NCI-H2171 treated with DMSO at 0.1 percent for 48 hours (cell line): ENCODE results near the gene RASGRF1.
"Not testable (repeated sequence)": the region's sequence is repeated elsewhere in the genome, so short reads cannot be mapped to it uniquely, and the experiment has no call there.

Experiments
- DNase-seq: peaks from one replicate; lab custom pipeline; 2025; lab: John Stamatoyannopoulos, UW

RASGRF1 gene

GRCh38 chr15:79036323-79036722, 54.3 kb downstream of the RASGRF1 start:
- no peak for DNase-seq

DNA sequence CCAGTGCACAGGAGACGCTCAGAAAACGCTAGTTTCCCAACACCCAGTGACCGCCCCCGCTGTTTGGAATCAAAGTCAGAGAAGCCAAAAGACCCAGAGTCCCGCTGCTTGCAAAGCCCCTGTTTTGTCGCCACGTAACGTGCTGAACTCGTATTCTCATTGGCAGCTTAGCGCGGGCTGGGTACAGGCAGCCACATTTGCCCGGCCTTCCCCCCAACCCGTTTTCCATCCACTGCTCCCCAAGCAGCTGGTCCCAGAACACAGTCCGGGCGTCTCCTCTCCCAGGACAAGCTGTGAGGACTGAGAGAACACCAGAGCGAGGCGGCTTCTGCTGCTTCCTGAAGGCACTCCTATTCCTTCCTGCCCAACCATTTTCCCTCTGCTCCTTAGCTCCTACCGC, 54.8 kb downstream of the RASGRF1 start:
- no peak for DNase-seq

GRCh38 chr15:79035111-79035601, 55.4 kb downstream of the RASGRF1 start:
- no peak for DNase-seq

DNA sequence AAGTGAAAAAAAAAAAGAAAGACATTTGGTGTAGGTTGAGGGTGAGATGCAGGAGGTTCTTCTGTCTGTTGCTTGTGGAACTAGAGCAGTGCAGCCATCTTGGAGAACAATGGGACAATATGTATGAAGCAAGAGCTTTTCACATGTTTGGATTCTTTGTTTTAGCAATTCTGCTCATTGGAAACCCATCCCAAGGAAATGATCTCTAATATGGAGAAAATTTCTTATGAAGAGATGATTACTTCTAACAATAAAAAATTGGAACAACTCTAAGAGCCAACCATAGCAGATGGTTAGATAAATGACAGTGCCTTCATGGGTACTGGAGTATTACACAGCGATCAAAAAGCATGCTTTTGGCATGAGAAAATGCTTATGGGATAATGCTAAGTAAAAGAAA, 56.3 kb downstream of the RASGRF1 start:
- no peak for DNase-seq

DNA sequence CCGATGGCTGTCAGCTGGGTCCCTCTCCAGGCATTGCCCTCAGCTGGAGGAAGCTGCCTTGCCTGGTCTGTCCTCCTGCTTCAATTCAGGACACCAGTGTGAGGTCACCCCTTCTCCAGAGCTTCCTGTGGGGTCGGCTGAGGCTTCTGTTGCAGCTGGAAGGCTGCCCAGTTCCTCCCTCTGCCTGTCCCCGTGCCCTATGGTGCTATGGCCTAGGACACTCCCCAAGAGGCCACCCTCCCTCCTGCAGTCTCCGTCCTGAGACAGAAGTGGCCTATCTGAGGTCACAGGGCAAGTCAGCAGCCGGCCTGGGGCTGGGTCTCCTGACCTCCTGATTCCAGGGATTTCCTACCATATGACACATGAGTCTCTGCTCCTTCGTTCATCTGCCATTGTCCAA, 57.9 kb downstream of the RASGRF1 start:
- no peak for DNase-seq

DNA sequence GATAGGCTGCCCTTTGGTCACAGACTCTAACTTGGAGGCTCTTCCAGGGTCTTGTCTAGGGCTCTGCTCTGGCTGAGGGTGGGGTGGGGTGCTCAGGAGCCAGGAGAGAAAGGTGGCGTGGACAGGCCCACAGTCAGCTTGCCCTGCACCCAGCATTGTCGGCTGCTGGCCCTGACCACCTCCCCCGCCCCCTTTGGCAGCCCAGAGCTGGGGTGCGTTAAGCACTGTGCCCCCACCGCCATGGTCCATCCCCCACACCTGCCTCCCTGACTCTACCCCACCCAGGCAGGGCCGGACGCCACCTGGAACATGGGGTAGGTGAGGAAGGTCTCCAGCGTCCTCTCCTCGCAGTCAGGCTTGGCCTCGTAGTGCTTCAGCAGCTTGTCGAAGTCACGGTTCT, 58.8 kb downstream of the RASGRF1 start:
- DNase-seq = no peak

- no peak for DNase-seq
Observed at GRCh38 chr15:79031201-79031600, 59.4 kb downstream of the RASGRF1 start.

- DNase-seq = no peak
Observed at GRCh38 chr15:79030470-79030869, 60.1 kb downstream of the RASGRF1 start.

DNA sequence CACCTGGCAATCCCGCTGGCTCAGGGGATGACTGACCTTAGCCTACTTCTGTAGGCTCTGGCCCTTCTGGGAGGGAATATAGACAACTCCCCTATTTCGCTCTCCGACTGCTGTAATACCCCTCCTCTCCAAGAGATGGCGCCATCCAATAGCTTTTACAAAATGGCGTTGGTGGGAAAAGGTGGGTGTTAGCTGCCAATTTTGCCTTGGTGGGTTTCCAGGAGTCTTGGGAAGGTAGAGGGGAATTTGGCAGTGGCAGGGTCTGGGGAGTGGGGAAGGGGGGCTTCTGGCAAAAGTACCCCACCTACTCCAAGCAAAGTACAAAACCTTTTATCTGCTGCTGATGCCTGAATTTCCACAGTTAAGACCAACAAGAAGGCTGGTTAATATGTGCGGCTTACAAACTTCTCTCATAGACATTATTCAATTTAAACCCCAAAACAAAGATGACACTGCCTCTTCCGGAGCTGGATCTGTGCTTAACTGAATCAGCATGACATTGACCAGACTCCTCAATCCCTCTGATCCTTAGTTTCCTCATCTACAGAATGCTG, 62.1 kb downstream of the RASGRF1 start:
- DNase-seq = peak; percentile 61

DNA sequence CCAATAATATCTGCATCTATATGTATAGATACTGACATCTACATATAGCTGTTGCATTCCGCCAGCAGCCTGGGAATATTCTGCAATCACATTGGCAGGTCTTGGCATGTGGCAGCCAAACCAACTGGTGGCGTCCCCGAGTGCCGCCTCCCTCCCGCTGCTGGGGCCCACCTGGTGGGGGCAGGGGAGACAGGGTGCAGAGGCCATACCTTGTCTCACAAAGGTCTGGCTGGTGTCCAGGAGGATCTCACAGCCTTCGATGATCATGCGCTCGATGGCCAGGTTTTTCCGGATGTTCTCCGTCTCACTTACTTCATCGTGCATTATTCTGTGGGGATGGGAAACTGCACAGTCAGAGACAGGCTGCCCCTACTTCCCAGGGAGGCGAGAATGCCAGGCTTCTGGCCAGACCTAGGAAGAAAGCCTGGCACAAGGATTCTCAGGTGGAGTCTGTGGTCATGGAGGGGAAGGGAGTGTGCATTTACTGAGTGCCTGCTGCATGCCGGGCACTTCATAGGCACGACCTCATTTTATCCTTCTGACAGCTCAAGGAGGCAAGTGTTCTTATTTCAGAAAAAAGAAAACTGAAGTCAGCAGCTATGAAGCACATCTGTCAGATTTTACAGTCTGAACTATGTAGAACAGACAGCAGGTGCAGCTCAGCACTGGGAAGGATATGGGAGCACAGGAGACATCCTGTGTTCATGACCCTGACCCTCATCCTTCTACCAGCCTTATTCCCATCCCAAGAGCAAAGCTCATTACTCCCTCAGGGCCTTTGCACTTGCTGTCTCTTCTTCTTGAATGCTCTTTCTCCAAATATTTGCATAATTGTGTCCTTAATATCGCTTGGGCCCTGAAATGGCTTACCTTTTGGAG, 62.8 kb downstream of the RASGRF1 start:
- peak; percentile 48 for DNase-seq

DNA sequence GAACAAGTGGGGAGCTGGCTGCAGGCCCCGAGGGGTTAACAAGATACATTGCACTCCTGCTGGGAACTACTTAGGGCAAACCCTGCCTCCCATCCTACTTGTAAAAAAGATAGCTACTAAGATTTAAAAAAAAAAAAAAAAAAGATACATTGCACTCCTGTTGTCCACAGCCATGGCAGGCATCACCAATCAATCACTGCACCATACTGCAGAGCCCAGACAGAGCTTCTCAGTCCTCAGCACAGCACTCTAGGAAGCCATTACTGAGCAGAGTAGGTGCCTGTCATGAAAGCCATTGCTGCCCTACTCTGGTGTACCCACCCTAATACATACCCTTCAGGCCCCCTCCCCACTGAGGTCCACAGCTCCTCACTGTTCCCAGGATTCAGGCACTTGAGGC, 64.8 kb downstream of the RASGRF1 start:
- DNase-seq = peak; percentile 17

DNA sequence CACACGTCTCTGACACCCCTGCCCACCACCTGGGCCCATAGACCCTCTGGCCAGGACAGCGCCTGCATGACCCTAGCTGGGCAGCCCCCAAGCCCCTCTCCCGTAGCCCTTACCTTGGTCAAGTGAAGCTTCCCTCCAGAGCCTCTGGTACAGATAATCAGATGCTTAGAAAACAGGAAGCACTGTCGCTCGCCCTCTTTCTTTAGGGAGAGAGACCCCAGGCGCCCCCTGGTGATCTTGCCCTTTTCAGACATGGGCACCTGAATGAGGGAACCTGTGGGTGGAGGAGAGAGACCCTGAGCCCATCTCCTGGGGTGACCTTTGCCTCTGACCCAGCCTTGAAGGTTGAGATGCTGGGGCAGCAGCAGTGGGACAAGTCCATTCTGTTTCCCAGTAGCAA, 65.4 kb downstream of the RASGRF1 start:
- no peak for DNase-seq

DNA sequence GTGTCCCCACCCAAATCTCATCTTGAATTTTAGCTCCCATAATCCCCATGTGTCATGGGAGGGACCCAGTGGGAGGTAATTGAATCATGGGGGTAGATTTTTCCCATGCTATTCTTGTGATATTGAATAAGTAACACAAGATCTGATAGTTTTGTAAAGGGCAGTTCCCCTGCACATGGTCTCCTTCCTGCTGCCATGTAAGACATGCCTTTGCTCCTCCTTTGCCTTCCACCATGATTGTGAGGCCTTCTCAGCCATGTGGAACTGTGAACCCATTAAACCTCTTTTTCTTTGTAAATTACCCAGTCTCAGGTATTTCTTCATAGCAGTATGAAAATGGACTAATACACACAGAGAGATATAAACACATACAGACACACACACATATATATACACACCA, 66.1 kb downstream of the RASGRF1 start:
- DNase-seq = not testable (repeated sequence)

DNA sequence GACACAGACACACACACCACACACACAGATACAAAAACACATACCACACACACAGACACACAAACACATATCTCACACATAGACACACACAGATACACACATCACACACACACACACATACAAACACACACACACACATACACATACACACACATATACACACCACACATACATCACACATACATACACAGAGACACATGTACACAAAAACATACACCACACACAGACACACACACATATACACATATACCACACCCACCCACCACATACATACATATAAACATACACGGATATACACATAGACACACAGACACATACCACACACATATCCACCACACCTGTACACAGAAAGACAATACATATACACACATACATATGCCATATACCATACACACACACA, 66.7 kb downstream of the RASGRF1 start:
- DNase-seq = no peak

- no peak for DNase-seq
Observed at GRCh38 chr15:79023546-79023890, 67.1 kb downstream of the RASGRF1 start.

GRCh38 chr15:79018960-79019359, 71.6 kb downstream of the RASGRF1 start:
- DNase-seq = no peak

- DNase-seq = no peak
Observed at GRCh38 chr15:79017953-79018352, 72.6 kb downstream of the RASGRF1 start.

- DNase-seq = no peak
Observed at GRCh38 chr15:79016527-79017170, 73.9 kb downstream of the RASGRF1 start.

- DNase-seq = no peak
Observed at GRCh38 chr15:79015416-79015815, 75.2 kb downstream of the RASGRF1 start.

DNA sequence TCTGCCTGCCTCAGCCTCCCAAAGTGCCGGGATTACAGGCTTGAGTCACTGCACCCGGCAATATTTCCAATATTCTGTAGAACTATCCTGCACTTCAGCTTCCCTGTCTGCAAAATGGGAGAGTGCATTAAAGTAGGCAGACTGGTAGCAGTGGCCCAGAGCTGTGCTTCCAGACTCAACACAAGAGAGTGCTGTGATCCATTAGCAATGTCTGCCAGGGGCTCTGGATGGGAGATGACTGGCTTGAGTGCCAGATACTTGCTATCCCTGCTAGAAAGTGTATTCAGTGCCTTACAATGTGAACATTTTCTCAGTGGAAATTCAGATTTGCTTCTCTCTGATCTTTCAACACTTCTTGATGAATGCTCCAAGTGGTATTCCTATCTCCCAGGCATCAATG, 80.3 kb downstream of the RASGRF1 start:
- DNase-seq = no peak

- DNase-seq = no peak
Observed at GRCh38 chr15:79009379-79009778, 81.2 kb downstream of the RASGRF1 start.

DNA sequence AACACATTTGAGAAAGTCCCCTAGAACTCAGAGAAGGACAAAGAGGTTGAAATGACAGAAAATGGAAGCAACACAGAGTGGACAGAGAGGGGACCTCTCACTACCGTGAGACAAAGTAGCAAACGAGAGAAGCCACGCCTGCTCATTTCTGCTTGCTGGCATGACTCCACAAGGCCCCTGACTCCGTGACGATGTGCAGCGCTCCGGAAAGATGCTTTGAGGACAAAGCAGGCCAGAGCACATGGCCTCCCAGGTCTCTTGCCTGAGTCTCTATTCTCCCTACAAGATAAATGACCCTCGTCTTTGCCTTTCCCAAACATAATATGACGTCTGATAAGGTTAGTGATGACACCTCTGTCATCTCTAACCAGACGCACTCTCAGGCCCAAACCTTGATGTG, 81.9 kb downstream of the RASGRF1 start:
- DNase-seq = no peak

- DNase-seq = no peak
Observed at GRCh38 chr15:79007066-79007465, 83.5 kb downstream of the RASGRF1 start.
